HepG2 (cell line): ENCODE results near the gene ZFP69. TPM values are rescaled to one million over a fixed set of nuclear protein-coding genes. Genes with fewer than 3 reads are reported as not detected.

Source experiments
- ATF2 ChIP-seq: sonication (generic); formaldehyde crosslinking; IDR thresholded peaks from 2 replicates; pipeline ENCODE4 v1.4.0; 2020; ENCODE audit warnings: missing genetic modification reagents
- CERS6 ChIP-seq: sonication (generic); formaldehyde crosslinking; IDR thresholded peaks from 2 replicates; pipeline ENCODE4 v1.5.0; 2020; ENCODE audit warnings: missing genetic modification reagents
- DNMT3B ChIP-seq: conservative IDR thresholded peaks from 2 replicates; pipeline ENCODE4 v1.6.1; 2016; ENCODE audit warnings: missing biosample characterization, control low read depth
- DRAP1 ChIP-seq: IDR thresholded peaks from 2 replicates; pipeline ENCODE4 v1.6.1; 2016; ENCODE audit warnings: missing genetic modification reagents, missing compliant biosample characterization
- KDM1A ChIP-seq: IDR thresholded peaks from 2 replicates; pipeline ENCODE4 v1.6.1; 2016; ENCODE audit warnings: missing compliant biosample characterization
- MTF2 ChIP-seq: sonication (generic); formaldehyde crosslinking; IDR thresholded peaks from 2 replicates; pipeline ENCODE4 v1.5.0; 2020; ENCODE audit warnings: missing genetic modification reagents, borderline replicate concordance
- NFIB ChIP-seq: sonication (generic); formaldehyde crosslinking; IDR thresholded peaks from 2 replicates; pipeline ENCODE4 v1.9.0; 2021; ENCODE audit warnings: missing genetic modification reagents, mild to moderate bottlenecking, borderline replicate concordance
- REST ChIP-seq, 2 experiments: IDR thresholded peaks; 2 replicates each; pipeline ENCODE4 v1.6.1; 2011 to 2012; ENCODE audit warnings: low read length in 2 of 2, borderline replicate concordance in 1 of 2, low read depth in 1 of 2, mild to moderate bottlenecking in 1 of 2, moderate library complexity in 1 of 2
- SP2 ChIP-seq: sonication (generic); formaldehyde crosslinking; IDR thresholded peaks from 2 replicates; pipeline ENCODE4 v1.5.1; 2020; ENCODE audit warnings: mild to moderate bottlenecking, missing genetic modification reagents
- STAT5B ChIP-seq: sonication (generic); formaldehyde crosslinking; IDR thresholded peaks from 2 replicates; pipeline ENCODE4 v1.4.0; 2020; ENCODE audit warnings: missing genetic modification reagents
- TFAP4 ChIP-seq: sonication (generic); IDR thresholded peaks from 2 replicates; pipeline ENCODE4 v1.6.1; 2016; ENCODE audit warnings: low read depth, borderline replicate concordance
- ZFY ChIP-seq: sonication (generic); formaldehyde crosslinking; IDR thresholded peaks from 2 replicates; pipeline ENCODE4 v1.4.0; 2020; ENCODE audit warnings: missing genetic modification reagents
- ZFYVE20 ChIP-seq: sonication (generic); formaldehyde crosslinking; IDR thresholded peaks from 2 replicates; pipeline ENCODE4 v1.8.0; 2023; ENCODE audit warnings: low read depth, mild to moderate bottlenecking, moderate library complexity, missing genetic modification reagents, borderline replicate concordance
- ZMYM3 ChIP-seq: sonication (generic); formaldehyde crosslinking; IDR thresholded peaks from 2 replicates; pipeline ENCODE4 v1.5.1; 2020; ENCODE audit warnings: mild to moderate bottlenecking, missing genetic modification reagents
- ZNF121 ChIP-seq: sonication (generic); formaldehyde crosslinking; IDR thresholded peaks from 2 replicates; pipeline ENCODE4 v1.5.0; 2020; ENCODE audit warnings: mild to moderate bottlenecking, missing genetic modification reagents
- ZNF180 ChIP-seq: sonication (generic); formaldehyde crosslinking; IDR thresholded peaks from 2 replicates; pipeline ENCODE4 v1.4.0; 2020; ENCODE audit warnings: low read depth, missing genetic modification reagents, borderline replicate concordance
- ZNF337 ChIP-seq: sonication (generic); formaldehyde crosslinking; IDR thresholded peaks from 2 replicates; pipeline ENCODE4 v1.5.1; 2020; ENCODE audit warnings: missing genetic modification reagents, low read depth, mild to moderate bottlenecking, borderline replicate concordance
- ZNF550 ChIP-seq: sonication (generic); formaldehyde crosslinking; IDR thresholded peaks from 2 replicates; pipeline ENCODE4 v1.4.0; 2020; ENCODE audit warnings: mild to moderate bottlenecking, missing genetic modification reagents, borderline replicate concordance
- ZSCAN5A ChIP-seq: sonication (generic); formaldehyde crosslinking; IDR thresholded peaks from 2 replicates; pipeline ENCODE4 v1.8.0; 2022; ENCODE audit warnings: mild to moderate bottlenecking, missing genetic modification reagents, borderline replicate concordance
- polyA plus RNA-seq, 8 experiments: library from polyadenylated mRNA; depleted of rRNA in 3 of 8; stranded (reverse) in 7 of 8; unstranded in 1 of 8; fragments of >200 nt; fragmentation: Illumina TruSeq in 4 of 8; extraction: Trizol in 4 of 8; gene quantifications; 2 replicates each; pipeline versions ENCODE4 v1.2.1 to v1.2.3, GENCODE V29; 2011 to 2016; ENCODE audit warnings: low read depth in 4 of 8, missing spikeins in 1 of 8, mixed read lengths in 1 of 8; ENCODE audit not compliant: insufficient read depth in 1 of 8
- total RNA-seq, 5 experiments: library from RNA; depleted of rRNA; stranded (reverse); fragments of >200 nt; fragmentation: Illumina TruSeq; extraction: Trizol; gene quantifications; 2 replicates each; pipeline ENCODE4 v1.2.3, GENCODE V29; 2016; ENCODE audit warnings: low read depth in 1 of 5

The ZFP69 gene
- total and polyA plus RNA-seq, 2 of the 13 experiments (the other 11 are each of a cell fraction or from before 2014, with no cell fraction given), result 2.6 to 5.6 TPM

GRCh38 chr1:40508375-40509341 lies 31.6 kb downstream of the ZFP69 start, which contains the start of gene EXO5 (continued):
- TF ChIP-seq ATF2 (peak; percentile 55; the same call in 1 of the 2 replicates), KDM1A (no peak), NFIB (CRISPR knock-in tag) (no peak), CERS6 (CRISPR knock-in tag) (peak; percentile 48; the same call in 1 of the 2 replicates), STAT5B (CRISPR knock-in tag) (no peak), ZNF550 (CRISPR knock-in tag) (0 out of 2 replicates have a peak, but pooled peaks have one; percentile 27), ZNF121 (CRISPR knock-in tag) (peak; percentile 25; the same call in 1 of the 2 replicates), SP2 (CRISPR knock-in tag) (no peak), MTF2 (CRISPR knock-in tag) (peak; percentile 80), DNMT3B (no peak), DRAP1 (CRISPR knock-in tag) (peak; percentile 85), ZFY (CRISPR knock-in tag) (peak; percentile 92), ZNF337 (CRISPR knock-in tag) (no peak), ZMYM3 (CRISPR knock-in tag) (peak; percentile 85), REST (IDR thresholded peaks at IDR 0.05; ENCODE audit: borderline replicate concordance in 1 of 2, low read depth in 1 of 2, low read length in 2 of 2) (peak in 1 of 2 experiments; percentile 46; a peak in 1 of 4 replicates), TFAP4 (peak; percentile 47; the same call in 1 of the 2 replicates), ZNF180 (CRISPR knock-in tag) (0 out of 2 replicates have a peak, but pooled peaks have one; percentile 34), ZSCAN5A (CRISPR knock-in tag) (no peak), ZFYVE20 (CRISPR knock-in tag) (no peak)
